ENCODE measurements around the gene UGT2B11. TPM values are rescaled to one million over a fixed set of nuclear protein-coding genes. Genes with fewer than 3 reads are reported as not detected.
"Not testable (repeated sequence)": the region's sequence is repeated elsewhere in the genome, so short reads cannot be mapped to it uniquely, and the experiment has no call there.

The UGT2B11 gene
- not detected in 2 replicates for total RNA-seq

DNA sequence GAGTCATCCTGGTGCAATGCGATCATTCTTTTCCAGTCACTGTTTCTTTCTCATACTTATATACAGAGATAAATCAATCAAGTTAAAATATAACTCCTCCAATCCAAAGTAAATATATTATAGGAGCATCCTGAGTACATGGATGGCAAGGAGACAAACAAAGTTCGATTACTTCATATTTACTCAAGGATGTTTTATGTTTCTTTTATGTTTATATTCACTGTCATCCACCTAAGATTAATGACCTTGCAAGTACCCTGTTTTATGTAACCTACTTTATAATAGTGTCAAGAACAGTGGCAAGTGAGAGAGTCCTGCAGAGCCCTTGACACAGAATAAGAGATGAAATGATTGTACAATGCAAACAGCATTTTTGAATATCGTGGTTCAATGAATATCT lies at the start of gene UGT2B11:
Gene UGT2B11, minus strand, starts transcription at position 33 of the 400 bp plus-strand sequence. Its CDS starts 26 bp downstream, at position 7.
- DNase-seq (ENCODE audit: low read depth in 2 of 2): no peak

DNA sequence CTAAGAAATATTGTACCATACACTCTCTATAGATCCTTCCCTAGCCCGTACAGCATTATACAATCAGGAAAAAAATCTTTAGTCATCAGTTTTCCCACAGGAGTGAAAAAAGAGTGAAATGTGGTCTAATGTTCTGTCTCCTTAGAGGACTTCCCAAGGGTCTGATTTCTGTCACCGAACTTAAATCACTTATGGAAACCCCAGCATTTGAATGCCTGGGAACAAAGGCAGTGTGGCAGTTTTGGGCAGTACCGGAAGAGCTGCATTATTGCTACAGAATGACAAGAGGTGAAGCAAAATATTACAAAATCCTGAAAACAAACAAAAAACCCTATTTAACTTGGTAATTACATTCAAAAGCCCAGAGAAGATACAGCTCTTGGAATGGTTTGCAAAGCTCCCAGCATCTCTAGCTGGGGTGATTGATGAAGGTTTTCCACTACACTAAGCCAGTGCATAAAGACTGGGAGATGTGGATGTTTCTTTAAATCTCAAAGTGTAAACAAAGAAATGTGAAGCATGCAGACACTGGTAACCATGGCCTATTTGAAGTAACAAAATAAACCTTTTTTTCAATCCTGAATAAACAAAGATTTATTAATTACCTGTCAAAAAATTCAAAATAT lies 38.7 kb upstream of the UGT2B11 start:
- DNase-seq (ENCODE audit: low read depth in 2 of 2): not testable (repeated sequence)

DNA sequence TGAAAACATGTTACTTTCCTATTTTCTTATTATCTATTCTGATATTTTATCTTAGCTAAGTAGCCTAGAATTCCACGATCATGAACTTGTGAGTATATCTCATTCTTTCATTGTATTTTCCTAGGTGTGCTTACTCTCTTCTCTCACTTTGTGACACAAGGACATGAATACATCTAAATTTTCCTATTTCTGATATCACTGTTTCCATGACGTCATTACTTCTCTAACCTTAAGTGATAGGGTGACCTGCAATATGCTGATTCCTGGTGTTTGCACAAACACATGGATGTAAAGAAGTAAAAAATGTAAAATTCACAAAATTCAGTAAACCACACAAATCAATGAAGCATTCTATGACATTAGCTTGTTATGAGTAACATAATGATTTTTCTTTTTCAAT lies 36.3 kb upstream of the UGT2B11 start:
- DNase-seq (ENCODE audit: low read depth in 2 of 2): not testable (repeated sequence)

DNA sequence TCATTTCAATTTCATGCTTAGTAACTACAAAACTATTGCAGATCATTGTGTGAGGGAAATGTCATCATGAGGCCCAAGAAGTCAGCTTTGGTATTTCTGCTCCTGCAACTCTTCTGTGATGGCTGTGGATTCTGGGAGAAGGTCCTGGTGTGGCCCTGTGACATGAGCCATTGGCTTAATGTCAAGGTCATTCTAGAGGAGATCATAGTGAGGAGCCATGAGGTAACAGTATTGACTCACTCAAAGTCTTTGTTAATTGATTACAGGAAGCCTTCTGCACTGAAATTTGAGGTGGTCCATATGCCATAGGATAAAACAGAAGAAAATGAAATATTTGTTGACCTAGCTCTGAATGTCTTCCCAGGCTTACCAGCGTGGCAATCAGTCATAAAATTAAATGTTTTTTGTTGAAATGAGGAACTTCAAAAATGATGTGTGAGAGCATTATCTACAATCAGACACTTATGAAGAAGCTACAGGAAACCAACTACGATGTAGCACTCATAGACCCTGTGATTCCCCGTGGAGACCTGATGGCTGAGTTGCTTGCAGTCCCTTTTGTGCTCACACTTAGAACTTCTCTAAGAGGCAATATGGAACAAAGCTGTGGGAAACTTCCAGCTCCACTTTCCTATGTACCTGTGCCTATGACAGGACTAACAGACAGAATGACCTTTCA lies 28.2 kb upstream of the UGT2B11 start:
- DNase-seq (ENCODE audit: low read depth in 2 of 2): not testable (repeated sequence)

DNA sequence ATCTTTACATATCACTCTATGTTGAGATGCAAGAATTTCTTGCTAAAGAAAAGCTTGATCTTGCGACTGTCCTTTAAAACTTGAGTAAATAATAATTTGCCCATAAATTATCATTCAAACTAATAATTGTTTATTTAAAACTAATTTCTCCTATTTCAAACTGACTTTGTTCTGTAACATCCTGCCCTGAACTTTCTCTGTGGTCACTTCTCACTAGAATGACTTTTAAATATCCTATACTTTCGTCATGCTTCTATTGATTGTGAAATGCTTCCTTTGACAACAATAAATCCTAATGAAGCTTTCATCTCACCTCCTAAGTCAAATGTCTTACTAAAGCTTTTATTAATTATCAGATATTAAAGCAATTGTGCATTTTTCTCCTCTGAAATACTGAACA lies 27.2 kb upstream of the UGT2B11 start:
- not testable (repeated sequence) for DNase-seq (ENCODE audit: low read depth in 2 of 2)

DNA sequence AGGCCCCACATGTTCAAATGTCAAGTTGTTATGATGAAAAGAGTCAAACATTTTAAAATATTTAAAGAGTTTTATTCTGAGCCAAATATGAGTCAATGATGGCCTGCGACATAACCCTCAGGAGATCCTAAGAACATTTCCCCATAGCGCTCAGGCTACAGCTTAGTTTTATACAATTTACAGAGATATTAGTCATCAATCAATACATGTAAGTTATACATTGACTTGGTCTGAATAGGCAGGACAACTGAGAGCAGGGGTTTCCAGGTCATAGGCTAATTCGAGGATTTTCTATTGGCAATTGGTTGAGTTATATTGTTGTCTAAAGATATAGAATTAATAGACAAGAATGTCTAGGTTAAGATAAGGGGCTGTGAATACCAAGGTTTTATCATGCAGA lies 26.2 kb upstream of the UGT2B11 start:
- not testable (repeated sequence) for DNase-seq (ENCODE audit: low read depth in 2 of 2)

DNA sequence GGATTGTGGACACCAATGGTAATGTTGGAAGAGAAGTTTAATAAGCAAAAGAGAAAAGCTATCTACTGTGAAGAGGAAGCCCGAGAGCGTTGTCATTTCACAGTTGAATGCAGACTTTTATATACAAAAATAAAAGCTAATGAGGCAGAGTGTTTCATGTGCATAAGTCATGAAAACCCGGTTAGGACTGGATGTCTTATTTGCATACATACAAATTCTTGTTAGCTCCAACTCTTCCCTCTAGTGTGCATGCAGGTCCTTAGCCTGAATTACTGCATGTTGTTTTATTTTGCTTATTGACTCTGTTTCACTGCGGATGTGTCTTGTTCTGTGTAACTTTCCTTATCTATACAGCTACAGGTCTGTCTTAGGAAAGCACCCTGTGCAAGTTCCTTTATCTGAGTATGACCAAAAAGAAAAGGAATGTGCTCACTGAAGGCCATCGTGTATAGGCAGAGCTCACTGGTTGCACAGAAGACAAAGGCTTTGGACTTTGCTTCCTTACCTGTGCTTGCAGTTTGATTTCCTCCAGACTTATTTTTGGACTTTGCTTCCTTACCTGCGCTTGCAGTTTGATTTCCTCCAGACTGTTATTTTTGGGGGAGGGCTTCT lies 25.1 kb upstream of the UGT2B11 start:
- no peak for DNase-seq (ENCODE audit: low read depth in 2 of 2)

DNA sequence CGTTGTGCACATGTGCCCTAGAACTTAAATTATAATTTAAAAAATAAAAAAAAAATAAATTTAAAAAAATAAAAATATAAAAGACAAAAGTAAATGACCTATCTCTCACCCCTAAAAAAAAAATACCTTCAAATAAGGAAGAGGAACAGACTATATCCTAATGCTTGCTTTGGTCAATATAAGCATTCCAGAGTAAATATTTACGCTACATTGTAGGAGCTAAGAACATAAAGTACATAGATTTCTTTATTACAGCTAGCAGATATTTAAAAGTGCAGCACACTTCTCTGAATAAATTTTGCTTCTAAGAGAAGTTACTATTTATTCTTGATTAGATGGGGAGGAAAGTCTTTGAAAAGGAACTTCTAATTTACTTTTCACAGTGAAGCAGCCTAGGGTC lies 24.5 kb upstream of the UGT2B11 start:
- DNase-seq (ENCODE audit: low read depth in 2 of 2): no peak

DNA sequence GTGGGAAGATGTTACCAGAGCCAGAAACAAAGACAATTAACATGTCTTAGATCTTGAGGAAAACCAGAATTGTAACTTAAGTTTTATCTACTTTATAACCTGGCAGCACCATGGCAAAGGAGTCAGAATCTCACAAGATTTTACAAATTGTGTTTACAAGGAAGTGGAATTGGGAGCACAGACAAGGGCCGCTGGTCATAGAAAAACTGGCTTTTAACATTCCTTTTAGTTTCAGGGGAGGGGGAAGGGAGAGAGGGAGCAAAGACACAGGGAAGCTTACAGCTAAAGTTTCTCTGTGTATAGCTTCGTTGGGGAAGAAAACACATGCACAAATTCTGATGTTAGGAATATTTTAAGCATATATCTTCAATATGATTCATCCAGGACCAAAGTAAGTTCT lies 10.3 kb upstream of the UGT2B11 start:
- DNase-seq (ENCODE audit: low read depth in 2 of 2): no peak

DNA sequence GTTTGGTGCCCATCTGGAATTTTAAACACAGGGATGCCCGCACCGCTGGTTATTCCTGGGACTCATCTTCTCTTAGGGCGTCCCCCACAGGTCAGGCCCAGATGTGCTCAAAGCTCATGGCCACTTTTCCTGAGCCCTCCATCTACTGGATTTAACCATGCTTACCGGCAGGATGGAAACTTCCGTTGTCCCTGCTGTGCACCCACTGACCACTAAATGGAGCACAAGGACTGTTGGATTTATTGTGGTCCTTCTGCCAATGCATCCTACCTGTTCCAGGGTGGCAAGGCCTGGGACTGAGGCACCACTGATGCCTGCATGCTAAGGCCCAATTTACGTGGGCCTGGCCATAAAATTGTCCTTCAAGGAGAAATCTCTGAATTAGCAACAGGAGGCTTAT lies 8.7 kb upstream of the UGT2B11 start:
- not testable (repeated sequence) for DNase-seq (ENCODE audit: low read depth in 2 of 2)

DNA sequence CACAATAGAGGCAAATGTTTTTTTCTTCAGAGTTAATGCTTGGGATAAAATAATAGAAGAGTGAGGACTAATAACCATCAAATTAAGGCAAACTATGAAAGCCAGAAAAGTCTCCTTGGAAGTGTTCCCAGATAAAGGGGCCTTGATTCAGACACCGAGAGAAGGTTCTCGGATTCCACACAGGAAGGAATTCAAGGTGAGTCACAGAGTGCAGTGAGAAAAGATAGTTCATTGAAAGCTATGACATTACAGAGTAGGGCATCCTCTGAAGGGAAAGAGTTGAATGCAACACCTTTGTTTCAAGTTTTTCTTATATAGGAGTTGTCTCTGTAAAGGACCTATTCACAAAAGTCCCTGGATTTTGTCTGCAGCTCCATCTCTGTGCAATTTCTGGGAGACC lies 3.9 kb upstream of the UGT2B11 start:
- DNase-seq (ENCODE audit: low read depth in 2 of 2): not testable (repeated sequence)

DNA sequence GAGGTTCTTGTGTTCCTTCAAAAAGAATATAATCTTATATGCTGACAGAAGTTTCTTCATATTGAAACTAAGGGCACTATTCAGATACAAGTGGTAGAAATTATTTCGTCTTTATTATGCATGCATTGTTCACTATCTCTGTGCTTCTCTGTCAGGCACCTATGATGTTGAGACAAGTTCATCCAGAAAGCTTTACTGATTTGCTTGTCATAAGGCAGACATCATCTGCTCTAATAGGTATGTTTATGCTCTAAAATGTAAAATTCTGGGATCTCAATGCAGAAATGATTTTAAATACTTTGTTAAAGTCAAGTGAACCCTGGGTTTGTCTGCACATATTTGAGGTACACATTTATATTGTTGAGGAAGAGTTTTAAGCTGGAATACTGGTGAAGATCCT lies 3.6 kb downstream of the UGT2B11 start:
- DNase-seq (ENCODE audit: low read depth in 2 of 2): no peak

DNA sequence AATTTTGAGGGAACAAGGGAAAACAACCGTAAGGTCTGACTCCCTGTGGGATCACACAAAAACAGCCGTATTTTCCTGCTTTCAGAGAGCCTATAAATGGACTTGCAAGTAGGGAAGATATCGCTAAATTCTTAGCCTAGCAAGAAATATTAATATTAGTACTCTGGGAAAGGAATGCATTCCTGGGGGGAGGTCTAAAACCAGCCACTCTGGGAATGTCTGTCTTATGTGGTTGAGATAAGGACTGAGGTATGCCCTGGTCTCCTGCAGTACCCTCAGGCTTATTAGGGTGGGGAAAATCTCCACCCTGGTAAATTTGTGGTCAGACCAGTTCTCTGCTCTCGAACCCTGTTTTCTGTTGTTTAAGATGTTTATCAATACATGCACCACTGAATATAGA lies 16.0 kb downstream of the UGT2B11 start:
- not testable (repeated sequence) for DNase-seq (ENCODE audit: low read depth in 2 of 2)

DNA sequence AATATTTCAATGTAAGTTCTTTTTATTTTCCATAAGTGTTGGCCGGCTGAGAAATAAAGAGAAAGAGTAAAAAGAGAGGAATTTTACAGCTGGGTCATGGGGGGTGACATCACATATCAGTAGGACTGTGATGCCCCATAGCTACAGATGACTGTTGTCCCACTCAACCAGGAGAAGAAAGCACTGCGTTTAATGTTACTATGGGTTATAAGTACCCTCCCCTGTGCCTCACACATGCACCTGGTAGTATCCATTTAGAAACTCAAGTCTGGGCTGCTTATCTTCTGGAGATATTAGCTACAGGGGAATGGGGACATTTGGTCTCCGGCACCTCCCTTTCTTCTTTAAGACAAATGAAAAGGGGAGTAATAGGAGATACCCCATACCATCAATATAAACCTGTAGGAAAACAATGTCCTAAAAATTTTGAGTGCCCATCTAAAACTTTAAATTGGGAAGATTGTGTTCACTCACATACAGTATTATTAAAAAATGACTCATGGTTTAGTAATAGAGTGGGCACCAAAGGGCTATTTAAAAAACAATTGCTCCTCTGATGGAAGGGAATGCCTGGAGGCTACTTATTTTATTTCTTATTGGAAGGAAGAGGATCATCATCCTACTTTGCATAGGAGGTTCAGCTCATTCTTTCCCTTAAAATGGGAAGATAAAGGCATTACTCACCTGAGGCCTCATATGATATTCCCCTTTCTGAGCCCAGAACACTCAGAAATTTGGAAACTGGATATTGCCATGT lies 18.2 kb downstream of the UGT2B11 start:
- no peak for DNase-seq (ENCODE audit: low read depth in 2 of 2)

DNA sequence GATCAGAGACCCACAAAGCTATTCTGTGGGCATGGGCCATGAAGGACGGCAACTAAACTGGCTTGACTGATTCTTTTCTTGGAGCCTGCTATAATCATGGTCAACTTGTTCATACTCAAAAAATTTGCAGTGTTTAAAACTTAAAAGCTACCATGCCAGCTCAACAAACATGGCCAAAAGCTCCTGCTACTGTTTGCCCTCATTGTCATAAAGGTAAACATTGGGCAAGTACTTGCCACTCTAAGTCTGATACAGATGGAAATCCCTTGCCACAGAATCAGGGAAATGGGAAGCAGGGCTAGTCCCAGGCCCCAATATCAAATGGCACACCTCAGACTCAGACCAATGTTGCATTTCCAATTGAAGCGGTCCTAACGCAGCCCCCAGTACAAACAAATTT lies 20.4 kb downstream of the UGT2B11 start:
- no peak for DNase-seq (ENCODE audit: low read depth in 2 of 2)

DNA sequence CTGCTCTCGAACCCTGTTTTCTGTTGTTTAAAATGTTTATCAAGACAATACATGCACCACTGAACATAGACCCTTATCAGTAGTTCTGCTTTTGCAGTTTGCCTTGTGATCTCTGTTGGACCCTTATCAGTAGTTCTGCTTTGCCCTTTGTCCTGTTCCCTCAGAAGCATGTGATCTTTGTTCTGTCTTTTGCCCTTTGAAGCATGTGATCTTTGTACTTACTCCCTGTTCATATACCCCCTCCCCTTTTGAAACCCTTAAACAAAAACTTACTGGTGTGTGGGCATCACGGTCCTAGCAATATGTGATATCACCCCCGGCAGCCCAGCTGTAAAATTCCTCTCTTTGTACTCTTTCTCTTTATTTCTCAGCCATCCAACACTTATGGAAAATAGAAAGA lies 22.6 kb downstream of the UGT2B11 start:
- DNase-seq (ENCODE audit: low read depth in 2 of 2): not testable (repeated sequence)

DNA sequence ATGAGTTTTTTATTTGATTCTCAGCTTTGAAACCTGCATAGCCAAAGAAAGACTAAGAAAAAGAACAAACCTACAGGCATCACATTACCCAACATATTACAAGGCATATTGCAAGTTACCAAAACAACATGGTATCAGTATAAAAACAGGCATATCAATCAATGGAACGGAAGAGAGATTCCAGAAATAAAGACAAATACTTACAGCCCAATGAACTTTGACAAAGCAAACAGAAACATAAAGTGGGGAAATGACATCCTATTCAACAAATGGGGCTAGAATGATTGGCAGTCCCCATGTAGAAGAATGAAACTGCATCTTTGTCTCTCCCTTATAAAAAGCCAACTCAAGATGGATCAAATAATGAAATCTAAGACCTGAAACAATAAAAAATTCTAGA lies 23.9 kb downstream of the UGT2B11 start:
- DNase-seq (ENCODE audit: low read depth in 2 of 2): not testable (repeated sequence)

DNA sequence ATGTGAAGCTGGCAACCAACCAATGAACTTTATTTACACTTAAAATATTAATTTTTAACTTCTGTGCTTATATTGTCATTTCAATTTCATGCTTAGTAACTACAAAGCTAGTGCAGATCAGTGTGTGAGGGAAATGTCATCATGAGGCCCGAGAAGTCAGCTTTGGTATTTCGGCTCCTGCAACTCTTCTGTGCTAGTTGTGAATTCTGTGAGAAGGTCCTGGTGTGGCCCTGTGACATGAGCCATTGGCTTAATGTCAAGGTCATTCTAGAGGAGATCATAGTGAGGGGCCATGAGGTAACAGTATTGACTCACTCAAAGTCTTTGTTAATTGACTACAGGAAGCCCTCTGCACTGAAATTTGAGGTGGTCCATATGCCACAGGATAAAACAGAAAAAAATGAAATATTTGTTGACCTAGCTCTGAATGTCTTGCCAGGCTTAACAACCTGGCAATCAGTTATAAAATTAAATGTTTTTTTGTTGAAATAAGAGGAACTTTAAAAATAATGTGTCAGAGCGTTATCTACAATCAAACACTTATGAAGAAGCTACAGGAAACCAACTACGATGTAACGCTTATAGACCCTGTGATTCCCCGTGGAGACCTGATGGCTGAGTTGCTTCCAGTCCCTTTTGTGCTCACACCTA lies 32.9 kb downstream of the UGT2B11 start:
- DNase-seq (ENCODE audit: low read depth in 2 of 2): not testable (repeated sequence)

DNA sequence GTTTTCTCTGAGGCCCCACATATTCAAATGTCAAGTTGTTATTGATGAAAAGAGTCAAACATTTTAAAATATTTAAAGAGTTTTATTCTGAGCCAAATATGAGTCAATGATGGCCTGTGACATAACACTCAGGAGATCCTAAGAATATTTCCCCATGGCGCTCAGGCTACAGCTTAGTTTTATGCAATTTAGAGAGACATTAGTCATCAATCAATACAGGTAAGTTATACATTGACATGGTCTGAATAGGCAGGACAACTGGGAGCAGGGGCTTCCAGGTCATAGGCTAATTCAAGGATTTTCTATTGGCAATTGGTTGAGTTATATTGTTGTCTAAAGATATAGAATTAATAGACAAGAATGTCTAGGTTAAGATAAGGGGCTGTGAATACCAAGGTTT lies 34.7 kb downstream of the UGT2B11 start:
- DNase-seq (ENCODE audit: low read depth in 2 of 2): not testable (repeated sequence)

DNA sequence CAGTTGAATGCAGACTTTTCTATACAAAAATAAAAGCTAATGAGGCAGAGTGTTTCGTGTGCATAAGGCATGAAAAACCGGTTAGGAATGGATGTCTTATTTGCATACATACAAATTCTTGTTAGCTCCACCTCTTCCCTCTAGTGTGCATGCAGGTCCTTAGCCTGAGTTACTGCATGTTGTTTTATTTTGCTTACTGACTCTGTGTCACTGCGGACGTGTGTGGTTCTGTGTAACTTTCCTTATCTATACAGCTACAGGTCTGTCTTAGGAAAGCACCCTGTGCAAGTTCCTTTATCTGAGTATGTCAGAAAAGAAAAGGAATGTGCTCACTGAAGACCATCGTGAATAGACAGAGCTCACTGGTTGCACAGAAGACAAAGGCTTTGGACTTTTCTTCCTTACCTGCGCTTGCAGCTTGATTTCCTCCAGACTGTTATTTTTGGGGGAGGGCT lies 35.8 kb downstream of the UGT2B11 start:
- DNase-seq (ENCODE audit: low read depth in 2 of 2): not testable (repeated sequence)
